GM19035 (cell line): ENCODE measurements around the gene RAD51AP2.
"Not testable (repeated sequence)": the region's sequence is repeated elsewhere in the genome, so short reads cannot be mapped to it uniquely, and the experiment has no call there.

Source experiments
- ATAC-seq: cut with Tn5 transposase; IDR thresholded peaks from one replicate; pipeline ENCODE4 v1.9.1; 2021; ENCODE audit not compliant: unreplicated experiment

RAD51AP2 gene

GRCh38 chr2:17518212-17519154 lies at the start of gene RAD51AP2:
Gene RAD51AP2 (minus strand): TSS chr2:17518440. CDS start chr2:17518415, 25 bp downstream.
- peak; percentile 86 for ATAC-seq

- ATAC-seq: not testable (repeated sequence)
These were observed 47.5 kb upstream of the RAD51AP2 start for GRCh38 chr2:17565726-17566125.

- no peak for ATAC-seq
These were observed 40.6 kb upstream of the RAD51AP2 start for GRCh38 chr2:17558878-17559277.

- ATAC-seq: no peak
These were observed 39.8 kb upstream of the RAD51AP2 start for GRCh38 chr2:17558053-17558452.

- no peak for ATAC-seq
These were observed 39.4 kb upstream of the RAD51AP2 start for GRCh38 chr2:17557596-17557995.

GRCh38 chr2:17555150-17555549 lies 36.9 kb upstream of the RAD51AP2 start:
- no peak for ATAC-seq

GRCh38 chr2:17550907-17551306 lies 32.7 kb upstream of the RAD51AP2 start:
- no peak for ATAC-seq

GRCh38 chr2:17547737-17548136 lies 29.5 kb upstream of the RAD51AP2 start:
- no peak for ATAC-seq

- no peak for ATAC-seq
These were observed 29.0 kb upstream of the RAD51AP2 start for GRCh38 chr2:17547237-17547636.

GRCh38 chr2:17545680-17546613 lies 27.7 kb upstream of the RAD51AP2 start:
- ATAC-seq: no peak

GRCh38 chr2:17544256-17544655 lies 26.0 kb upstream of the RAD51AP2 start:
- no peak for ATAC-seq

- no peak for ATAC-seq
These were observed 25.6 kb upstream of the RAD51AP2 start for GRCh38 chr2:17543848-17544247.

GRCh38 chr2:17543131-17543660 lies 25.0 kb upstream of the RAD51AP2 start:
- no peak for ATAC-seq

GRCh38 chr2:17542471-17542870 lies 24.2 kb upstream of the RAD51AP2 start:
- ATAC-seq: no peak

- ATAC-seq: no peak
These were observed 23.3 kb upstream of the RAD51AP2 start for GRCh38 chr2:17541531-17541950.

GRCh38 chr2:17540813-17541530 lies 22.7 kb upstream of the RAD51AP2 start:
- no peak for ATAC-seq

- no peak for ATAC-seq
These were observed 22.0 kb upstream of the RAD51AP2 start, which contains the start of gene VSNL1 for GRCh38 chr2:17540093-17540812. Gene VSNL1 (plus strand): TSS chr2:17540696. CDS start chr2:17592075, 51,379 bp downstream.

GRCh38 chr2:17539611-17540092 lies 21.4 kb upstream of the RAD51AP2 start:
- ATAC-seq: no peak

GRCh38 chr2:17538844-17539554 lies 20.8 kb upstream of the RAD51AP2 start:
- peak; percentile 62 for ATAC-seq
